ENCODE results near the gene GCC1.

GCC1 gene

GRCh38 chr7:127536394-127536691 is 49.1 kb downstream of the GCC1 start:
- DNase-seq (ENCODE audit: low spot score): no peak

GRCh38 chr7:127535546-127536393 is 49.6 kb downstream of the GCC1 start:
- DNase-seq (ENCODE audit: low spot score): no peak

- DNase-seq (ENCODE audit: low spot score): no peak
These were observed 50.8 kb downstream of the GCC1 start for GRCh38 chr7:127534636-127535035.

- no peak for DNase-seq (ENCODE audit: low spot score)
These were observed 52.7 kb downstream of the GCC1 start for GRCh38 chr7:127532736-127533135.

- DNase-seq (ENCODE audit: low spot score): no peak
These were observed 53.2 kb downstream of the GCC1 start for GRCh38 chr7:127532151-127532550.
